Activated B cell treated with CpG ODN at 0.5 μM for 24 hours (primary cell): ENCODE measurements around the gene CEP162. TPM values are rescaled to one million over a fixed set of nuclear protein-coding genes. Genes with fewer than 3 reads are reported as not detected.
"Not testable (repeated sequence)": the region's sequence is repeated elsewhere in the genome, so short reads cannot be mapped to it uniquely, and the experiment has no call there.

Source experiments
- ATAC-seq: fragments of 200-7000 bp; cut with Tn5 transposase; one replicate; pipeline ENCODE4 v1.10.0; 2021; ENCODE audit warnings: low read depth, mild to moderate bottlenecking, moderate library complexity
- CTCF ChIA-PET: fragments of 350-600 bp; sonication (Branson Sonifier 250); formaldehyde crosslinking; loops from one replicate; lab custom pipeline; 2021; ENCODE audit warnings: antibody characterized with exemption; lab: Charles Lee
- POLR2A ChIA-PET: fragments of 350-600 bp; sonication (Branson Sonifier 250); formaldehyde crosslinking; loops from one replicate; lab custom pipeline; 2021; ENCODE audit warnings: antibody characterized with exemption; lab: Charles Lee
- DNase-seq: peaks from one replicate; pipeline ENCODE4 v3.0.0; 2022
- H3K27ac Mint-ChIP-seq: one replicate; pipeline ENCODE4 v1.8.0; 2020; ENCODE audit warnings: mixed read lengths
- H3K27me3 Mint-ChIP-seq: one replicate; pipeline ENCODE4 v1.8.0; 2021; ENCODE audit warnings: mixed read lengths
- H3K36me3 Mint-ChIP-seq: one replicate; pipeline ENCODE4 v1.8.0; 2021; ENCODE audit warnings: low read depth, mixed read lengths
- H3K4me1 Mint-ChIP-seq: one replicate; pipeline ENCODE4 v1.8.0; 2021; ENCODE audit warnings: mixed read lengths
- H3K4me3 Mint-ChIP-seq: one replicate; pipeline ENCODE4 v1.8.0; 2020; ENCODE audit warnings: mild to moderate bottlenecking, mixed read lengths
- H3K9me3 Mint-ChIP-seq: one replicate; pipeline ENCODE4 v1.8.0; 2020; ENCODE audit warnings: mixed read lengths
- intact Hi-C: fragments of 100-400 bp; cut with micrococcal nuclease; formaldehyde crosslinking; loops from one replicate; pipeline ENCODE4 v1.15.1; 2024
- total RNA-seq: library from RNA; stranded (reverse); gene quantifications from 2 replicates; pipeline ENCODE4 v1.2.3, GENCODE V29; 2022
- TF ChIP-seq, protein P1 (sequence below): fragments of 200-600 bp; IDR thresholded peaks from one replicate; pipeline ENCODE4 v1.8.0; 2022; ENCODE audit warnings: antibody characterized with exemption, mild to moderate bottlenecking

The CEP162 gene
- total RNA-seq, 1 donor from 2014 or later: 13.8 TPM

GRCh38 chr6:84197708-84198107 is 29.7 kb downstream of the CEP162 start:
- DNase-seq (no peak), ATAC-seq (no peak)
- Mint-ChIP-seq H3K4me1 (no peaks in the 10 kb centered on the region), H3K27ac (no peak overlapping the region), H3K36me3 (peaks cover 47% of the 10 kb centered on the region), H3K4me3 (no peak overlapping the region), H3K27me3 (no peaks in the 10 kb centered on the region), H3K9me3 (no peaks in the 10 kb centered on the region)
- TF ChIP-seq, protein P1, sequence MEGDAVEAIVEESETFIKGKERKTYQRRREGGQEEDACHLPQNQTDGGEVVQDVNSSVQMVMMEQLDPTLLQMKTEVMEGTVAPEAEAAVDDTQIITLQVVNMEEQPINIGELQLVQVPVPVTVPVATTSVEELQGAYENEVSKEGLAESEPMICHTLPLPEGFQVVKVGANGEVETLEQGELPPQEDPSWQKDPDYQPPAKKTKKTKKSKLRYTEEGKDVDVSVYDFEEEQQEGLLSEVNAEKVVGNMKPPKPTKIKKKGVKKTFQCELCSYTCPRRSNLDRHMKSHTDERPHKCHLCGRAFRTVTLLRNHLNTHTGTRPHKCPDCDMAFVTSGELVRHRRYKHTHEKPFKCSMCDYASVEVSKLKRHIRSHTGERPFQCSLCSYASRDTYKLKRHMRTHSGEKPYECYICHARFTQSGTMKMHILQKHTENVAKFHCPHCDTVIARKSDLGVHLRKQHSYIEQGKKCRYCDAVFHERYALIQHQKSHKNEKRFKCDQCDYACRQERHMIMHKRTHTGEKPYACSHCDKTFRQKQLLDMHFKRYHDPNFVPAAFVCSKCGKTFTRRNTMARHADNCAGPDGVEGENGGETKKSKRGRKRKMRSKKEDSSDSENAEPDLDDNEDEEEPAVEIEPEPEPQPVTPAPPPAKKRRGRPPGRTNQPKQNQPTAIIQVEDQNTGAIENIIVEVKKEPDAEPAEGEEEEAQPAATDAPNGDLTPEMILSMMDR: no peak
- CTCF ChIA-PET: no interaction called here
- intact Hi-C loops: no loop called here
- POLR2A ChIA-PET: no interaction called here

DNA sequence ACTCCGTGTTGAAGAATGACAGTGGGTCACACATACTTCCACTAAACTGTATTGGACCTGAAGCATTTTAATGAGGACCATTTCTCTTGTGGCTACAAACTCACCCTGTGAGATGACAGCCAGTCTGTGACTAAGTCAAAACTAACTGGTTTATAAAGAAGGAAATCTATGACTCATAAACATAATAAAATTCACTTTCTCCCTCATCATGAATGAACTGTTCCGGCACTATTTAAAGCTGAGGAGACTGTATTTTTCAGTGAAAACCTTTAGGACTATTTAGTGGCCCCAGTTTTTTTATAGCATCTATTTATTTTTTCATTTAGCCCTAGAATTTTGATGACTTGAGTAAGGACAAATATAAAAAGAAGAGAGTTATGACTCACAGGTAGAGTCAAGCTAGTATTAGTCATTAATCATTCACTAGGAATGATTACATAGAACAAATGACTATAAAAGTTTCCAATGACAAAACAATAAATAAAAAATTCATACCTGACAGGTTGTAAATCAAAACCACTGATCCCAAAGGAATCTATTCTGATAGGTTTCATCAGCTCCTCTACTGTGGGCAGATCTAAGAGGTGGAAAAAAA is 34.2 kb downstream of the CEP162 start:
- H3K4me1 Mint-ChIP-seq: no peaks in the 10 kb centered on the region
- H3K4me3 Mint-ChIP-seq: no peak overlapping the region
- intact Hi-C loops: no loop called here
- DNase-seq (no peak), ATAC-seq (no peak)
- H3K36me3 Mint-ChIP-seq: peaks cover 72% of the 10 kb centered on the region
- TF ChIP-seq, protein P1: no peak
- no peaks in the 10 kb centered on the region for H3K9me3 Mint-ChIP-seq
- H3K27ac Mint-ChIP-seq: no peak overlapping the region
- ChIA-PET CTCF (no interaction called here), POLR2A (no interaction called here)
- H3K27me3 Mint-ChIP-seq: no peaks in the 10 kb centered on the region

GRCh38 chr6:84191802-84192201 is 35.6 kb downstream of the CEP162 start:
- TF ChIP-seq, protein P1: no peak
- no peaks in the 10 kb centered on the region for H3K9me3 Mint-ChIP-seq
- ATAC-seq: no peak
- DNase-seq: no peak
- ChIA-PET CTCF (no interaction called here), POLR2A (no interaction called here)
- no peaks in the 10 kb centered on the region for H3K4me1 Mint-ChIP-seq
- intact Hi-C loops: no loop called here
- peaks cover 66% of the 10 kb centered on the region for H3K36me3 Mint-ChIP-seq
- no peaks in the 10 kb centered on the region for H3K27me3 Mint-ChIP-seq
- H3K4me3 Mint-ChIP-seq: no peak overlapping the region
- no peak overlapping the region for H3K27ac Mint-ChIP-seq

GRCh38 chr6:84189356-84189755 is 38.1 kb downstream of the CEP162 start:
- H3K27me3 Mint-ChIP-seq, POLR2A ChIA-PET, H3K4me1 Mint-ChIP-seq, ATAC-seq, H3K27ac Mint-ChIP-seq, intact Hi-C loops, H3K4me3 Mint-ChIP-seq, DNase-seq, CTCF ChIA-PET, H3K9me3 Mint-ChIP-seq: not testable (repeated sequence)
- peaks cover 49% of the 10 kb centered on the region for H3K36me3 Mint-ChIP-seq

DNA sequence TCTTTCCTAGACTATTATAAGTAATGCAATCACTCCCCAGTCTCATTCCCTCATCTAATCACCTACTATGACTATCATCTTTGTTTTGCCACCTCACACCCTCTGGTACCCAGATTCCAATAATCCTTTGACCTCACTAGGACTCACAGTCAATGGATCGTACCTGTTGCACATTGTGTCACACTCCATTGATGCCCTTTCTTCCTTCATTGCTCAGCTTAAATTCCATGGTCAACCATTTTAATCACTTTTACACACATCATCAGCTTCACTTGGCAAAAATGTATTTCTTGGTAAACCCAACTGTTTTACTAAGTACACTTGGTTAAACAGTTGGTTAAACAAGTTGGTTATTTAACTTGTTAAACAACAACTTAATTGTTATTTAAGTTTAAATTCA is 44.0 kb downstream of the CEP162 start:
- H3K4me1 Mint-ChIP-seq: no peaks in the 10 kb centered on the region
- intact Hi-C loops: no loop called here
- TF ChIP-seq, protein P1: no peak
- POLR2A ChIA-PET: no interaction called here
- H3K4me3 Mint-ChIP-seq: no peak overlapping the region
- DNase-seq: no peak
- ATAC-seq: no peak
- CTCF ChIA-PET: no interaction called here
- no peaks in the 10 kb centered on the region for H3K9me3 Mint-ChIP-seq
- H3K36me3 Mint-ChIP-seq: peaks cover 10% of the 10 kb centered on the region
- H3K27ac Mint-ChIP-seq: no peak overlapping the region
- H3K27me3 Mint-ChIP-seq: no peaks in the 10 kb centered on the region

DNA sequence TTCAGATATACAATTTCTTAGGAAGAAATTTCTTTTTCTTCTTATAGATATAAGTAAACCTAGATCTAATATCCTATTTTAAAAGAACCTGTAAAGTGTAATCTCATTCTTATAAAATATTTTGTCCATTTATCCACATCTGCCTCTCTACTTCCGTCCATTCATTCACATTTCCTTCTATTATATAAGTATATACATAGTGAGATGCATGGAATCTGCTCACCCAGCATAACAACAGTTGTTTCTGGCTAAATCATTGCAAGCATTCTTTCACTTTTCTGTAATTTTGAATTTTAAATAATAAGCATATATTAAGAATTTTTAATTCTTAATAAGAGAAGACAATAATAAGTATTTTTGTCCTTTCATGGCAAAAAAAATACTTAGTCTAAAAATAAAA is 45.4 kb downstream of the CEP162 start:
- Mint-ChIP-seq H3K36me3 (peaks cover 9% of the 10 kb centered on the region), H3K9me3 (no peaks in the 10 kb centered on the region), H3K4me3 (no peak overlapping the region), H3K27ac (no peak overlapping the region), H3K4me1 (no peaks in the 10 kb centered on the region), H3K27me3 (no peaks in the 10 kb centered on the region)
- DNase-seq (no peak), ATAC-seq (no peak)
- TF ChIP-seq, protein P1: no peak
- intact Hi-C loops: no loop called here
- ChIA-PET CTCF (no interaction called here), POLR2A (no interaction called here)
